Measurements from ENCODE around the gene RHD.
"Not testable (repeated sequence)": the region's sequence is repeated elsewhere in the genome, so short reads cannot be mapped to it uniquely, and the experiment has no call there.

- TF ChIP-seq POLR2AphosphoS5 (IDR thresholded peaks at IDR 0.05; ENCODE audit: borderline replicate concordance, low read depth, low read length); EZH2 (IDR thresholded peaks at IDR 0.05): not testable (repeated sequence)
These were observed 17.7 kb downstream of the RHD start for GRCh38 chr1:25290043-25290442.

All from SK-N-MC (cell line).